ENCODE results near the gene ECE2.

Gene ECE2

GRCh38 chr3:184235381-184236032 is 40.3 kb upstream of the ECE2 start:
- no peaks in the 10 kb centered on the region for H3K27me3 ChIP-seq (replicated peaks; ENCODE audit: control insufficient read depth, insufficient read depth, low read length)
- no peaks in the 10 kb centered on the region for H3K36me3 ChIP-seq (ENCODE audit: control insufficient read depth, insufficient read depth, low read length)
- TF ChIP-seq, protein P1, sequence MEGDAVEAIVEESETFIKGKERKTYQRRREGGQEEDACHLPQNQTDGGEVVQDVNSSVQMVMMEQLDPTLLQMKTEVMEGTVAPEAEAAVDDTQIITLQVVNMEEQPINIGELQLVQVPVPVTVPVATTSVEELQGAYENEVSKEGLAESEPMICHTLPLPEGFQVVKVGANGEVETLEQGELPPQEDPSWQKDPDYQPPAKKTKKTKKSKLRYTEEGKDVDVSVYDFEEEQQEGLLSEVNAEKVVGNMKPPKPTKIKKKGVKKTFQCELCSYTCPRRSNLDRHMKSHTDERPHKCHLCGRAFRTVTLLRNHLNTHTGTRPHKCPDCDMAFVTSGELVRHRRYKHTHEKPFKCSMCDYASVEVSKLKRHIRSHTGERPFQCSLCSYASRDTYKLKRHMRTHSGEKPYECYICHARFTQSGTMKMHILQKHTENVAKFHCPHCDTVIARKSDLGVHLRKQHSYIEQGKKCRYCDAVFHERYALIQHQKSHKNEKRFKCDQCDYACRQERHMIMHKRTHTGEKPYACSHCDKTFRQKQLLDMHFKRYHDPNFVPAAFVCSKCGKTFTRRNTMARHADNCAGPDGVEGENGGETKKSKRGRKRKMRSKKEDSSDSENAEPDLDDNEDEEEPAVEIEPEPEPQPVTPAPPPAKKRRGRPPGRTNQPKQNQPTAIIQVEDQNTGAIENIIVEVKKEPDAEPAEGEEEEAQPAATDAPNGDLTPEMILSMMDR (IDR thresholded peaks at IDR 0.05; ENCODE audit: insufficient read depth, low read length, poor library complexity, severe bottlenecking) = no peak
- H3K4me3 ChIP-seq (replicated peaks; ENCODE audit: low read depth, low read length) = no peak overlapping the region
- DNase-seq (ENCODE audit: extremely low read depth, insufficient read length) = no peak

DNA sequence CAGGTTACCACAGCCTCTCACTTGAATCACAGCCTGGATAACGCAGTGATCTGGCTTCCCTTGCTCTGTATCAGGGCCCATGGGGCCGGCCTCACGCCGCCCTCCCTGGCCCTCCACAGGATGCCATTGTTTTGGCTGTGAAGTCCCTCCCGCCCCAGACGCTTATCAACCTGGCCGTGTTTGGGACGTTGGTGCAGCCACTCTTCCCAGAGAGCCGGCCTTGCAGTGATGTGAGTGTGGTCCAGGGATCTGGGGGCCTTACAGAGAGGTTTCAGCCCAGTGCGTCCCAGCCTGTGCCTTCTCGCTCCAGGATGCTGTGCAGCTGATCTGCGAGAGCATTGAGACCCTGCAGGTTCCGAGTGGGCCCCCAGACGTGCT is 39.8 kb upstream of the ECE2 start:
- TF ChIP-seq, protein P1 (IDR thresholded peaks at IDR 0.05; ENCODE audit: insufficient read depth, low read length, poor library complexity, severe bottlenecking) = no peak
- DNase-seq (ENCODE audit: extremely low read depth, insufficient read length) = no peak
- no peaks in the 10 kb centered on the region for H3K36me3 ChIP-seq (ENCODE audit: control insufficient read depth, insufficient read depth, low read length)
- H3K27me3 ChIP-seq (replicated peaks; ENCODE audit: control insufficient read depth, insufficient read depth, low read length) = no peaks in the 10 kb centered on the region
- H3K4me3 ChIP-seq (replicated peaks; ENCODE audit: low read depth, low read length) = no peak overlapping the region

GRCh38 chr3:184236636-184237035 is 39.2 kb upstream of the ECE2 start:
- Histone ChIP-seq H3K27me3 (replicated peaks; ENCODE audit: control insufficient read depth, insufficient read depth, low read length) (no peaks in the 10 kb centered on the region), H3K36me3 (ENCODE audit: control insufficient read depth, insufficient read depth, low read length) (no peaks in the 10 kb centered on the region; the same call in 1 of the 2 replicates), H3K4me3 (replicated peaks; ENCODE audit: low read depth, low read length) (no peak overlapping the region)
- DNase-seq (ENCODE audit: extremely low read depth, insufficient read length) = no peak
- TF ChIP-seq, protein P1 (IDR thresholded peaks at IDR 0.05; ENCODE audit: insufficient read depth, low read length, poor library complexity, severe bottlenecking) = no peak

- H3K4me3 ChIP-seq (replicated peaks; ENCODE audit: low read depth, low read length) = no peak overlapping the region
- peaks cover 2% of the 10 kb centered on the region for H3K36me3 ChIP-seq (ENCODE audit: control insufficient read depth, insufficient read depth, low read length)
- H3K27me3 ChIP-seq (replicated peaks; ENCODE audit: control insufficient read depth, insufficient read depth, low read length) = no peaks in the 10 kb centered on the region
- TF ChIP-seq, protein P1 (IDR thresholded peaks at IDR 0.05; ENCODE audit: insufficient read depth, low read length, poor library complexity, severe bottlenecking) = no peak
- DNase-seq (ENCODE audit: extremely low read depth, insufficient read length) = no peak
These were observed 38.6 kb upstream of the ECE2 start for GRCh38 chr3:184237211-184237610.

- TF ChIP-seq, protein P1 (IDR thresholded peaks at IDR 0.05; ENCODE audit: insufficient read depth, low read length, poor library complexity, severe bottlenecking) = no peak
- DNase-seq (ENCODE audit: extremely low read depth, insufficient read length) = no peak
- no peaks in the 10 kb centered on the region for H3K27me3 ChIP-seq (replicated peaks; ENCODE audit: control insufficient read depth, insufficient read depth, low read length)
- no peak overlapping the region for H3K4me3 ChIP-seq (replicated peaks; ENCODE audit: low read depth, low read length)
- peaks cover 8% of the 10 kb centered on the region for H3K36me3 ChIP-seq (ENCODE audit: control insufficient read depth, insufficient read depth, low read length)
These were observed 38.0 kb upstream of the ECE2 start for GRCh38 chr3:184237807-184238206.

Data from GM06990 (cell line).